SK-N-SH (cell line): Measurements from ENCODE around the gene FLRT2. TPM values are rescaled to one million over a fixed set of nuclear protein-coding genes. Genes with fewer than 3 reads are reported as not detected.
A peak's percentile ranks its signal among the peaks of the same experiment; 100 is the strongest.

Experiments used
- CTCF ChIA-PET: fragments of 300-600, 350-600 bp; formaldehyde crosslinking; extraction: SDS; loops from one replicate; lab custom pipeline; 2021; lab: Yijun Ruan, JAX
- POLR2A ChIA-PET: fragments of 350-600 bp; sonication (Branson Sonifier 250); formaldehyde crosslinking; extraction: SDS; loops from one replicate; lab custom pipeline; 2020; ENCODE audit warnings: antibody characterized with exemption, inconsistent platforms; lab: Yijun Ruan, JAX
- DNase-seq: peaks from one replicate; pipeline ENCODE4 v3.0.0; 2012
- H2AFZ ChIP-seq: fragments of 200-600 bp; sonication (generic); 2 replicates; pipeline ENCODE4 v1.8.1; 2016; ENCODE audit warnings: antibody characterized with exemption, mild to moderate bottlenecking, low read depth
- H3F3A ChIP-seq: fragments of 200-600 bp; sonication (generic); replicated peaks from 2 replicates; pipeline ENCODE3; 2016; ENCODE audit warnings: antibody characterized with exemption, mild to moderate bottlenecking; ENCODE audit not compliant: insufficient read depth
- H3K27ac ChIP-seq, 2 experiments: fragments of 200-500 bp in 1 of 2; fragments of 200-600 bp in 1 of 2; sonication (Bioruptor generic) in 1 of 2; sonication (generic), shearing (Covaris generic) in 1 of 2; 2 replicates each; pipeline versions ENCODE4 v1.5.1 to v1.6.1; 2014 to 2016; ENCODE audit warnings: low read depth in 2 of 2, inconsistent platforms in 1 of 2, low read length in 1 of 2, mild to moderate bottlenecking in 1 of 2, mixed read lengths in 1 of 2
- H3K27me3 ChIP-seq: fragments of 200-600 bp; sonication (generic), shearing (Covaris generic); 2 replicates; pipeline ENCODE4 v1.6.1; 2016; ENCODE audit warnings: mixed run types; ENCODE audit not compliant: insufficient read depth
- H3K36me3 ChIP-seq, 2 experiments: fragments of 200-500 bp in 1 of 2; fragments of 200-600 bp in 1 of 2; sonication (Bioruptor generic) in 1 of 2; sonication (generic) in 1 of 2; replicated peaks in 1 of 2; 2 replicates each; pipeline versions ENCODE3 to v1.5.1; 2014 to 2016; ENCODE audit warnings: low read length in 1 of 2, mild to moderate bottlenecking in 1 of 2; ENCODE audit not compliant: insufficient read depth in 2 of 2, control insufficient read depth in 1 of 2
- H3K4me1 ChIP-seq, 2 experiments: fragments of 200-500 bp in 1 of 2; fragments of 200-600 bp in 1 of 2; sonication (Bioruptor generic) in 1 of 2; sonication (generic), shearing (Covaris generic) in 1 of 2; 2 replicates each; pipeline versions ENCODE4 v1.5.1 to v1.6.1; 2014 to 2016; ENCODE audit warnings: low read depth in 1 of 2, low read length in 1 of 2, mixed run types in 1 of 2; ENCODE audit not compliant: insufficient read depth in 2 of 2, control insufficient read depth in 1 of 2
- H3K4me2 ChIP-seq: fragments of 200-600 bp; sonication (generic), shearing (Covaris generic); 2 replicates; pipeline ENCODE4 v1.6.1; 2017; ENCODE audit warnings: mixed run types
- H3K4me3 ChIP-seq, 2 experiments: fragments of 200-500 bp in 1 of 2; fragments of 200-600 bp in 1 of 2; sonication (Bioruptor generic) in 1 of 2; sonication (generic), shearing (Covaris generic) in 1 of 2; 2 replicates each; pipeline versions ENCODE4 v1.5.1 to v1.8.1; 2014 to 2016; ENCODE audit warnings: low read depth in 2 of 2, inconsistent platforms in 1 of 2, low read length in 1 of 2, mild to moderate bottlenecking in 1 of 2, mixed read lengths in 1 of 2, moderate library complexity in 1 of 2
- H3K79me2 ChIP-seq: fragments of 200-600 bp; sonication (generic); 2 replicates; pipeline ENCODE4 v1.8.1; 2017; ENCODE audit warnings: mild to moderate bottlenecking; ENCODE audit not compliant: insufficient read depth
- H3K9ac ChIP-seq: fragments of 200-600 bp; sonication (generic); 2 replicates; pipeline ENCODE4 v1.6.1; 2017; ENCODE audit warnings: mixed run types
- H3K9me2 ChIP-seq: fragments of 200-600 bp; sonication (generic); 2 replicates; pipeline ENCODE4 v1.6.1; 2017; ENCODE audit warnings: mixed run types
- H3K9me3 ChIP-seq: fragments of 200-600 bp; sonication (generic); 2 replicates; pipeline ENCODE4 v1.6.1; 2017; ENCODE audit warnings: mixed run types, mild to moderate bottlenecking, moderate library complexity
- H4K20me1 ChIP-seq: fragments of 200-600 bp; sonication (generic); 2 replicates; pipeline ENCODE4 v1.6.1; 2017; ENCODE audit warnings: mild to moderate bottlenecking, mixed run types; ENCODE audit not compliant: insufficient read depth
- CHD2 ChIP-seq: fragments of 150-350 bp; IDR thresholded peaks from 2 replicates; pipeline ENCODE4 v1.6.1; 2018; ENCODE audit warnings: low read length; ENCODE audit not compliant: partially characterized antibody
- CTCF ChIP-seq: fragments of 200-600 bp; sonication (generic); IDR thresholded peaks from 2 replicates; pipeline ENCODE4 v1.6.1; 2017; ENCODE audit warnings: antibody characterized with exemption, mild to moderate bottlenecking, moderate library complexity
- ELF1 ChIP-seq: IDR thresholded peaks from 2 replicates; pipeline ENCODE4 v1.4.0; 2012
- EP300 ChIP-seq, 2 experiments: IDR thresholded peaks; 2 replicates each; pipeline versions ENCODE4 v1.4.0 to v1.6.1; 2012; ENCODE audit warnings: borderline replicate concordance in 1 of 2, low read depth in 1 of 2, low read length in 1 of 2
- GABPA ChIP-seq: IDR thresholded peaks from 2 replicates; pipeline ENCODE4 v1.4.0; 2012; ENCODE audit warnings: low read depth, mild to moderate bottlenecking
- MAX ChIP-seq: IDR thresholded peaks from 2 replicates; pipeline ENCODE4 v1.4.0; 2012; ENCODE audit warnings: low read depth
- MEF2A ChIP-seq: IDR thresholded peaks from 2 replicates; pipeline ENCODE4 v1.4.0; 2012; ENCODE audit warnings: low read depth, borderline replicate concordance
- MXI1 ChIP-seq: IDR thresholded peaks from 2 replicates; pipeline ENCODE4 v1.6.1; 2012; ENCODE audit warnings: mild to moderate bottlenecking, low read depth, low read length, improper control_type of control experiment
- NFIC ChIP-seq: IDR thresholded peaks from 2 replicates; pipeline ENCODE4 v1.4.0; 2012; ENCODE audit warnings: borderline replicate concordance
- RAD21 ChIP-seq: IDR thresholded peaks from 2 replicates; pipeline ENCODE4 v1.6.1; 2012; ENCODE audit warnings: mild to moderate bottlenecking, low read length
- RCOR1 ChIP-seq: fragments of 150-350 bp; IDR thresholded peaks from 2 replicates; pipeline ENCODE4 v1.6.1; 2017; ENCODE audit warnings: antibody characterized with exemption, low read length
- RXRA ChIP-seq: IDR thresholded peaks from 2 replicates; pipeline ENCODE4 v1.4.0; 2012; ENCODE audit warnings: low read depth, mild to moderate bottlenecking, borderline replicate concordance
- SMC3 ChIP-seq: IDR thresholded peaks from 2 replicates; pipeline ENCODE4 v1.6.1; 2012; ENCODE audit warnings: low read depth, low read length, improper control_type of control experiment
- TCF12 ChIP-seq: IDR thresholded peaks from 2 replicates; pipeline ENCODE4 v1.4.0; 2012
- ZBTB33 ChIP-seq: IDR thresholded peaks from 2 replicates; pipeline ENCODE4 v1.4.0; 2012; ENCODE audit warnings: low read depth, borderline replicate concordance
- WGBS: methylation state at CpG from one replicate; pipeline ENCODE4 v1.1.6; 2017; ENCODE audit warnings: low lambda C conversion rate; 5-methylcytosine and 5-hydroxymethylcytosine counted together
- polyA plus RNA-seq, 3 experiments: library from polyadenylated mRNA; depleted of rRNA; stranded (reverse); fragments of >200 nt; gene quantifications; 2 replicates each; pipeline ENCODE4 v1.2.3, GENCODE V29; 2012
- TF ChIP-seq, protein P1 (sequence below): IDR thresholded peaks from 2 replicates; pipeline ENCODE4; 2012

The FLRT2 gene
- polyA plus RNA-seq, 1 of the 3 experiments (the other 2 are of a cell fraction): 10.8 TPM

GRCh38 chr14:85574853-85575616 is 45.1 kb downstream of the FLRT2 start:
- no peaks in the 10 kb centered on the region for H3K9me3 ChIP-seq
- H3K36me3 ChIP-seq: no peaks in the 10 kb centered on the region
- ChIA-PET POLR2A (no interaction called here), CTCF (no interaction called here)
- H3K79me2 ChIP-seq: peaks cover 39% of the 10 kb centered on the region
- DNase-seq: no peak
- no peaks in the 10 kb centered on the region for H3K9me2 ChIP-seq
- WGBS: 35% methylated on average over 3 of the region's 3 CpGs
- H3K4me3 ChIP-seq: no peak overlapping the region
- 0 out of 2 replicates have a peak overlapping the region, but pooled peaks have one; percentile 24 for H2AFZ ChIP-seq
- no peaks in the 10 kb centered on the region for H3K27me3 ChIP-seq
- TF ChIP-seq CHD2 (no peak), MAX (no peak), CTCF (no peak), NFIC (no peak), GABPA (no peak), ZBTB33 (no peak), TCF12 (no peak), RXRA (no peak), MEF2A (no peak), EP300 (IDR thresholded peaks at IDR 0.05; ENCODE audit: borderline replicate concordance in 1 of 2, low read depth in 1 of 2, low read length in 1 of 2) (no peak), SMC3 (no peak), MXI1 (no peak), RAD21 (no peak), ELF1 (no peak), RCOR1 (no peak)
- TF ChIP-seq, protein P1, sequence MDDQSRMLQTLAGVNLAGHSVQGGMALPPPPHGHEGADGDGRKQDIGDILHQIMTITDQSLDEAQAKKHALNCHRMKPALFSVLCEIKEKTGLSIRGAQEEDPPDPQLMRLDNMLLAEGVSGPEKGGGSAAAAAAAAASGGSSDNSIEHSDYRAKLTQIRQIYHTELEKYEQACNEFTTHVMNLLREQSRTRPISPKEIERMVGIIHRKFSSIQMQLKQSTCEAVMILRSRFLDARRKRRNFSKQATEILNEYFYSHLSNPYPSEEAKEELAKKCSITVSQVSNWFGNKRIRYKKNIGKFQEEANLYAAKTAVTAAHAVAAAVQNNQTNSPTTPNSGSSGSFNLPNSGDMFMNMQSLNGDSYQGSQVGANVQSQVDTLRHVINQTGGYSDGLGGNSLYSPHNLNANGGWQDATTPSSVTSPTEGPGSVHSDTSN: no peak
- H3K27ac ChIP-seq: peak overlapping the region in 1 of 2 experiments; percentile 66; a peak in 1 of 4 replicates
- H3K4me1 ChIP-seq: peaks cover 0 to 62% of the 10 kb centered on the region in 2 experiments; a peak in 3 of 4 replicates
- H3K9ac ChIP-seq: no peak overlapping the region
- H4K20me1 ChIP-seq: no peaks in the 10 kb centered on the region
- peaks cover 22% of the 10 kb centered on the region for H3F3A ChIP-seq
- peak overlapping the region; percentile 17; the same call in 1 of the 2 replicates for H3K4me2 ChIP-seq
